HL-60 (cell line): ENCODE data around the gene AZU1.
"Not testable (repeated sequence)": the region's sequence is repeated elsewhere in the genome, so short reads cannot be mapped to it uniquely, and the experiment has no call there.

ENCODE experiments used
- DNase-seq, 2 experiments: peaks; one replicate each; pipeline ENCODE4 v3.0.0-alpha.2; 2010 to 2020; ENCODE audit warnings: low read depth in 1 of 2, low spot score in 1 of 2
- H3K27ac ChIP-seq: fragments of 250-450 bp; sonication (Bioruptor Pico); replicated peaks from 2 replicates; pipeline ENCODE4 v1.5.1; 2020; ENCODE audit warnings: mild to moderate bottlenecking, moderate library complexity
- H3K27me3 ChIP-seq: fragments of 250-450 bp; sonication (Bioruptor Pico); 2 replicates; pipeline ENCODE4 v1.5.1; 2021; ENCODE audit warnings: mild to moderate bottlenecking, moderate library complexity; ENCODE audit not compliant: insufficient read depth, poor library complexity, severe bottlenecking
- H3K4me3 ChIP-seq: replicated peaks from 2 replicates; pipeline ENCODE4 v1.5.1; 2011; ENCODE audit warnings: mild to moderate bottlenecking, control low read depth, low read length; ENCODE audit not compliant: insufficient read depth
- CTCF ChIP-seq: IDR thresholded peaks from one replicate; pipeline ENCODE4 v1.5.1; 2011; ENCODE audit warnings: low read length, control low read depth, inconsistent platforms; ENCODE audit not compliant: insufficient read depth
- GABPA ChIP-seq: IDR thresholded peaks from 2 replicates; pipeline ENCODE4 v1.6.1; 2012; ENCODE audit warnings: low read depth
- POLR2AphosphoS5 ChIP-seq: IDR thresholded peaks from 2 replicates; pipeline ENCODE4 v1.6.1; 2012; ENCODE audit warnings: low read depth
- REST ChIP-seq: IDR thresholded peaks from 2 replicates; pipeline ENCODE4 v1.6.1; 2012; ENCODE audit warnings: low read depth; ENCODE audit not compliant: insufficient replicate concordance
- SPI1 ChIP-seq: IDR thresholded peaks from 2 replicates; pipeline ENCODE4 v1.6.1; 2012; ENCODE audit warnings: low read depth, mild to moderate bottlenecking, borderline replicate concordance

The AZU1 gene

DNA sequence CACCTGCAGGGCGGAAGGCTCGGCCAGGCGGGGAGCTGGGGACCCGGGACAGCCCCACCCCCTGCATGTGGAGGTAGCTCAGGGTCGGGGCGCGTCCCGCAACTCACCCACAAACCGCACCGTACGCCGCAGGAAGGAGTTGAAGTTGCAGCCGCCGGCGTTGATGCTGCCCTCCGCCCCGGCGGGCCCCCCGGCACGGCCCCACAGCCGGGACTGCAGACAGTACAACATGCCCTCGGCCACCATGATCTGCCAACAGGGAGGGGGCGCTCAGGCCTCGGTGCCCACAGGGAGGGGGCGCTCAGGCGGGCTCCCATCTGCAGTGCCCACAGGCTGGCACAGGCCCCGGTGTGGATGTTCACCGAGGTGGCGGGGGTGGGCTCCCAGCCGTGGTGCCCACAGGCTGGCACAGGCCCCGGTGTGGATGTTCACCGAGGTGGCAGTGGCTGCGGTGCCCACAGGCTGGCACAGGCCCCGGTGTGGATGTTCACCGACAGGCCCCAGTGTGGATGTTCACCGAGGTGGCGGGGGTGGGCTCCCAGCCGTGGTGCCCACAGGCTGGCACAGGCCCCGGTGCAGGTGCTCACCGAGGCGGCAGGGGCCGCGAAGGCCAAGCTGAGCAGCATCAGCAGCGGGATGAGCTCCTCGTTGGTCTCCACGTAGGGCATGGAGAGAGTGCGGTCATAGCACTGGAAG, 12.4 kb upstream of the AZU1 start:
- TF ChIP-seq GABPA, result no peak
- TF ChIP-seq REST, result no peak
- TF ChIP-seq SPI1, result no peak
- TF ChIP-seq CTCF, result no peak
- TF ChIP-seq POLR2AphosphoS5, result peak; percentile 56
- Histone ChIP-seq H3K27me3 (no peaks in the 10 kb centered on the region), H3K4me3 (no peak overlapping the region), H3K27ac (no peak overlapping the region)
- DNase-seq, result no peak

DNA sequence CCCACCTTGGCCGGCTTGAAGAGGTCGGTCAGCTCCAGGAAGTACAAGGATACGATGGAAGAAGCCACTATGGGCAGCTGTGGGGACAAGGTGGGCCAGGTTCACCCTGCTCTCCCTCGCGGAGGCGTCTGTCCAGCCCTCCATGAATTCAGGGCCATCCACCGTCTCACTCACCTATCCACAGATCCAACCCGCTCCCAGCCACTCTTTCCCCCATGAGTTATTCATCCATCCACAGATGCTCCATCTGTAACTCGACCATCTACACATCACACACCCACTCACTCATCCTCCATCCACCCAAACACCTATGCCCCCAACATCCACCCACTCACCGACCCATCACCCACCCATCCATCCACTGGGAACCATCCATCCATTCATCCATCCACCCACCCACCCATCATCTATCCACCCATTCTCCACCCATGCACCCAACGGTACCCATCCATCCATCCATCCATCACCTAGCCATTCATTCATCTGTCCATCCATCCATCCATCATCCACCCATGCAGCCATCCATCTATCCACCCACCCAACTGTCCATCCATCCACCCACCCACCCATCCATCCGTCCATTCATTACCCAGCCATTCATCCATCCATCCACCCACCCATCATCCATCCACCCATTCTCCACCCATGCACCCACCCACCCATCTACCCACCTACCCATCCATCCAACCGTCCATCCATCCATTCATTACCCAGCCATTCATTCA, 11.7 kb upstream of the AZU1 start:
- Histone ChIP-seq H3K27me3 (no peaks in the 10 kb centered on the region), H3K4me3 (no peak overlapping the region), H3K27ac (no peak overlapping the region)
- TF ChIP-seq GABPA (no peak), SPI1 (no peak), POLR2AphosphoS5 (no peak; the same call in 1 of the 2 replicates), CTCF (no peak), REST (no peak)
- no peak for DNase-seq

DNA sequence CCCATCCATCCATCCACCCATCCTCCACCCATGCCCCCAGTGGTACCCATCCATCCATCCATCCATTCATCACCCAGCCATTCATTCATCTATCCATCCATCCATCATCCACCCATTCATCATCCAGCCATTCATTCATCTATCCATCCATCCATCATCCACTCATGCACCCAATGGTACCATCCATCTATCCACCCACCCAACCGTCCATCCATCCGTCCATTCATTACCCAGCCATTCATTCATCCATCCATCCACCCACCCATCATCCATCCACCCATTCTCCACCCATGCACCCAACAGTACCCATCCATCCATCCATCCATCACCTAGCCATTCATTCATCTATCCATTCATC, 11.2 kb upstream of the AZU1 start:
- no peak for DNase-seq
- Histone ChIP-seq H3K27ac (no peak overlapping the region), H3K4me3 (no peak overlapping the region), H3K27me3 (no peaks in the 10 kb centered on the region)
- TF ChIP-seq REST (no peak), CTCF (no peak), SPI1 (no peak), GABPA (no peak), POLR2AphosphoS5 (no peak)

DNA sequence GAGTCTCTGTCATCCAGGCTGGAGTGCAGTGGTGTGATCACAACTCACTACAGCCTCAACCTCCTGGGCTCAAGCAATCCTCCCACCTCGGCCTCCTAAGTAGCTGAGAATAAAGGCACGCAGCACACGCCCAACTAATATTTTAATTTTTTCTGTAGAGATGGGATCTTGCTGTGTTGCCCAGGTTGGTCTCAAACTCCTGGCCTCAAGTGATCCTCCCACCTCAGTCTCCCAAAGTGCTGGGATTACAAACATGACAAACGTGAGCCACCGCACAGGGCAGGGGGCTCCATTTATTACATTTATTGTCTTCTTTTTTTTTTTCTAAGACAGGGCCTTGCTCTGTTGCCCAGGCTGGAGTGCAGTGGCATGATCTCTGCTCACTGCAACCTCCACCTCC, 7.4 kb upstream of the AZU1 start:
- Histone ChIP-seq H3K4me3 (peak overlapping the region; percentile 55), H3K27ac (peak overlapping the region; percentile 98)
- not testable (repeated sequence) for DNase-seq, H3K27me3 ChIP-seq
